GM19328 (cell line): Measurements from ENCODE around the gene IKZF4.
"Not testable (repeated sequence)": the region's sequence is repeated elsewhere in the genome, so short reads cannot be mapped to it uniquely, and the experiment has no call there.

Source experiments
- ATAC-seq: cut with Tn5 transposase; IDR thresholded peaks from one replicate; pipeline ENCODE4 v1.9.1; 2021; ENCODE audit warnings: mild to moderate bottlenecking, moderate library complexity; ENCODE audit not compliant: unreplicated experiment

The IKZF4 gene

DNA sequence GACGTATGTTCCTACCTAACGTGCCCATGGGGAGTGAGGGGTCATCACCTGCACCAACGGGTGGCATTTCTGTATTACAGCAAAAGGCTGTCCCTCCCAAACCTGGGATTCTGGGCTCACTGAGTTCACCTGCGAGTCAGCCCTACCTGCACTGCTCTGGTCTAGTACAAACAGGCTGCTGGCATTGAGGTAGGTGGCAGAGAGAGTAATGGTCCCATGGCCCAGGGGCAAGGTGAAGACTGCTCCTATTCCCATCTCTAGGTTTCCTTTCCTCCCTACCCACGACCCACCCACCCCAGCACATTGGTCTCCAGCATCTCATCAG lies 23.3 kb upstream of the IKZF4 start:
- ATAC-seq = no peak

DNA sequence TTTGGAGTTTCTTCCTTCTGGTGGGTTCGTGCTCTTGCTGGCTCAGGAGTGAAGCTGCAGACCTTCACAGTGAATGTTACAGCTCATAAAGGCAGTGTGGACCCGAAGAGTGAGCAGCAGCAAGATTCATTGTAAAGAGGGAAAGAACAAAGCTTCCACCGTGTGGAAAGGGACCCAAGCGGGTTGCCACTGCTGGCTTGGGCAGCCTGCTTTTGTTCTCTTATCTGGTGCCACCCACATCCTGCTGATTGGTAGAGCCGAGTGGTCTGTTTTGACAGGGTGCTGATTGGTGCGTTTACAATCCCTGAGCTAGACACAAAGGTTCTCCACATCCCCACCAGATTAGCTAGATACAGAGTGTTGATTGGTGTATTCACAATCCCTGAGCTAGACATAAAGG lies 21.3 kb upstream of the IKZF4 start:
- ATAC-seq = not testable (repeated sequence)

DNA sequence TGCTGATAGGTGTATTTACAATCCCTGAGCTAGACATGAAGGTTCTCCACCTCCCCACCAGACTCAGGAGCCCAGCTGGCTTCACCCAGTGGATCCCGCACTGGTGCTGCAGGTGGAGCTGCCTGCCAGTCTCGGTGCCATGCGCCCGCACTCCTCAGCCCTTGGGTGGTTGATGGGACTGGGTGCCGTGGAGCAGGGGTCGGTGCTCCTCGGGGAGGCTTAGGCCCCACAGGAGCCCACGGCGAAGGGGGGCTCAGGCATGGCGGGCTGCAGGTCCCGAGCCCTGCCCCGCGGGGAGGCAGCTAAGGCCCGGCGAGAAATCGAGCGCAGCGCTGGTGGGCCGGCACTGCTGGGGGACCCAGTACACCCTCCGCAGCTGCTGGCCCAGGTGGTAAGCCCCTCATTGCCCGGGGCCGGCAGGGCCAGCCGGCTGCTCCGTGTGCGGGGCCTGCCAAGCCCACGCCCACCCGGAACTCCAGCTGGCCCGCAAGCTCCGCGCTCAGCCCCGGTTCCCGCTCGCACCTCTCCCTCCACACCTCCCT lies 20.8 kb upstream of the IKZF4 start:
- not testable (repeated sequence) for ATAC-seq

DNA sequence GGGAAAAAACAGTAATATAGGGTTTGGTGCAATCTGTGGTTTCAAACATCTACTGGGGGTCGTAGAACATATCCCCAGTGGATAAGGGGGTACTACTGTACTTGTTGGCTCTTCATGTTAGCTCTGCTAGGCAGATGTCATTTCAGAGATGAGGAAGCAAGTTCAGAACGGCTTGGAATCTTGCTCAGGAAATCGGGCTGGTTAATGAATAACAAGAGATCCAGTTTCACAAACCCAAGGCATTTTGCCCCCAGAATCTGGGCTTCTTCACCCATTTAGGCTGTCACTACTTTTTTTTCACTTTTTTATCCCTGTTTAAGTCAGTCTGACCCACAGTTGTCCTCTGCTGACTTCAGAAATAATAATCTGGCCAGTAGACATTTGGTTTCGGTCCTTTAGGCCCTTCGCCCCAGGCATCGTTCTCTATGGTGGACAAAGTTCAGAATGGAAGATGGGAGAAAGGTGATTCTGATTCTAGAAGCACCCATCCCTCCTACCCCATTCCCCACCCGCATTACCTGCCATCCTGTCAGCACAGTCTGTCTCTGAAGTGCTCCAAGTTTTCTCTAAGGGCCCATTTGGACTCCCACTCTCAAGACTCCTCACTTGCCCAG lies 19.2 kb upstream of the IKZF4 start:
- no peak for ATAC-seq

DNA sequence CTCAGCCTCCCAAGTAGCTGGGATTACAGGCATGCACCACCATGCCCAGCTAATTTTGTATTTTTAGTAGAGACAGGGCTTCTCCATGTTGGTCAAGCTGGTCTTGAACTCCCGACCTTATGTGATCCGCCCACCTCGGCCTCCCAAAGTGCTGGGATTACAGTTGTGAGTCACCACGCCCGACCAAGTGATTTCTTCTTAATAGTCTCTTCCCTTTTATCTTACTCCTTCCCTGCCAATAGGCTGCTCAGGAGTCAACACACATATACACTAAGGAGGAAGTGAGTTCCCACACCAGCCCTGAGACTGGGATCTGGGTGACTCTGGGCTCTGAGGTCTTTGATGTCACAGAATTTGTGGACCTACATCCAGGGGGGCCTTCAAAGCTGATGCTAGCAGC lies 17.5 kb upstream of the IKZF4 start:
- not testable (repeated sequence) for ATAC-seq

DNA sequence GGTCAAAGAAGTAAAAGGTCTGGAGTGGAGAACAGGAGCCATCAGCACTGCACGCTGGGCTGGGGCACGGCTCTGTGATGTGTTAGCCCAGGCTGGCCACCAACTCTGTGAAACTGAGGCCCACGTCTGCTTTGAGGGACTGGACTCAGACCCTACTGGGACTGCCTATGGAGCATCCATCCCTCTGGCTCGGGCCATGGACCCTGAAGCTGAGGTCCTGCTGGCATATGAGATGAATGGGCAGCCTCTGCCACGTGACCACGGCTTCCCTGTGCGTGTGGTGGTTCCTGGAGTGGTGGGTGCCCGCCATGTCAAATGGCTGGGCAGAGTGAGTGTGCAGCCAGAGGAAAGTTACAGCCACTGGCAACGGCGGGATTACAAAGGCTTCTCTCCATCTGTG lies 16.6 kb upstream of the IKZF4 start:
- ATAC-seq = no peak

DNA sequence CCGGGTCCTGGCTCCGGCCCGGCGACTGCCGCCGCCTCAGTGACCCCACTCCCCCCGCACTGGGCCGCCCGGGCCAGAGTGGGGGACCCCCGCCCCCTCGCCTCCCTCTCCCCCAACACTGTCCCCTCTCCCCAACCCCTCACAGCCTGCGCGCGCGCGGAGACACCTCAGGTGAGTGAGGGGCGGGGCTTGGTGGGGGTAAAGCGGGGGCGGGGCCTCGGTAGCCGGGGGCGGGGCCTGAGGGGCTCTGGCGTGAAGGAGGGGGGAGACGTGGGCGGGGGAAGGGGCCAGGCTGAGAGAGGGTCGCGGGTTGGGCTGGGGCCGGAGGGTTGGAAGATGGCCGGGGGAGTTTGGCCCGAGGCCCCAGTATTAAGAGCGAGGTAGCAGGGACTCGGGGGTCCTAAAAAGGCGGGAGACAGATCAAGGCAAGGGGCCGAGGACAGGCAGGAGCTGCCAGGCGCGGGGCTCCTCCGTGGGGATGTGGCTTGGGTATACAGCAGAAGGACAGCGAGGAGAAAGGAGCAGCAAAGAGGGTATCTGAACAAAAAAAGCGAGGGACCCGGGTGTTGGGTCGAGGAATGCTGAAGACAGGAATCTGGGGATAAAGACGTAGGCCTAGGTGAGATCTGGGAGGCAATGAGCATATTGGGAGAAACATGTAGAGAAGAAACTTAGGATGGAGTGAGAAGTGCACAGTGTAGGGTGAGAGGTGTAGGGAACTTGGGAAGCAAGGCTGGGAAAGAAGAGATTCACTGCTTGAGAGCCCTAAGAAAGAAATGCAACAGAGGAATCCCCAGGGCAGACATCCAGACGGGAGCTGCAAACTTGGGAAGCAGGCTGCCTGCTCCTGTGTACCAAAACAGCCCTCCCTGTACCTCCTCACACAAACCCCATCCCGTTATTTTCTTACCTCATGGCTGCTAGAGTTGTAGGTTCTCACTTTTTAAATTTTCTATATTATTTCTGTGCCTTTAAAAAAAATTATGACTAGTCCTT lies 13.0 kb upstream of the IKZF4 start:
- ATAC-seq = no peak

DNA sequence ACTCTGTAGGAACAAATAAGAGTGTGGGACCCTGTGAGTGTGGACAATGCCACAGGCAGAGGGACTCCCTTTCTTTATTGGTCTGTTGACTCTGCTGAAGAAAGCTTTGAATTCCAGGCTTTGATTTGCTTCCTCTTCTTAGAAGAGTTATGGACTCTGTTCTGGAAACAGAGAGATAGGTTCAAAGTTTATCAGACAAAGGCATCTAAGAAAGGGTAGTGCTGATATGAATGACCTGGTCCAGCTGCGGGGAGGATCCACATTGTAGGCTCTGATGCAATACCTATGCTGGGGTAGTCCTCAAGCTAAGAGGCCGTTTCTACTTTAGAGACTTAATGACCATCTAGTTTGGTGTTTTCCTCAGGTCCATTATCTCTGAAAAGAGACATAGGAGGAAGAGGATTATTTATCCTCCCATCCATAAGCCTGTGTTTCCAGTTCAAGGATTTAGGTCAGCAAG lies 10.7 kb upstream of the IKZF4 start:
- ATAC-seq = no peak

DNA sequence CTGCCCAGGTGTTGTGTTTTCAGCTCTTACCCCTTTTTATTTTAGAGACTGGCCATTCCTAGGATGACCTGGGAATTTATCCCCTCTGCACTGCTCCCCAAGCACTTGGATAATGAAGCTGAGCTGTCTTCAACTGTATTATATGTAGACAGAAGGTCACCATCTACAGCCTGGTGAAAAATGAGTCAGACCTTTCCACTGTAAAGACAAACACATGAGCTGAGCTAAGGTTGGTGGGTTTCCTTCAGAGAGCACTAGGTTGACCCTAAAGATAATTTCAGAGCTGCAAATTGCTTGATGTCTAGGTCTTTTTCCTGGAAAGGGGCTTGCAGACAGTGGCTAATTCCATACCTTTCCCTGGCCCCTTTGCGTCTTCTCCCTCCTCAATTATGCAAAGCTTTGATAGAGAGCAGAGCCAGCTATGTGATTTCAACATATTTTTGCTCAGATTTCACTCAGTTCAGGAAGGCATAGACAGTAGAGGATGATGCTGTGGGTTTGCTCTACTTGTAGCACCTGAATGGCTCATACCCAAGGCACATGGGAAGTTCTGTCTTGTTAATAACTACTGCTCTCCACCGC lies 9.2 kb upstream of the IKZF4 start:
- no peak for ATAC-seq

DNA sequence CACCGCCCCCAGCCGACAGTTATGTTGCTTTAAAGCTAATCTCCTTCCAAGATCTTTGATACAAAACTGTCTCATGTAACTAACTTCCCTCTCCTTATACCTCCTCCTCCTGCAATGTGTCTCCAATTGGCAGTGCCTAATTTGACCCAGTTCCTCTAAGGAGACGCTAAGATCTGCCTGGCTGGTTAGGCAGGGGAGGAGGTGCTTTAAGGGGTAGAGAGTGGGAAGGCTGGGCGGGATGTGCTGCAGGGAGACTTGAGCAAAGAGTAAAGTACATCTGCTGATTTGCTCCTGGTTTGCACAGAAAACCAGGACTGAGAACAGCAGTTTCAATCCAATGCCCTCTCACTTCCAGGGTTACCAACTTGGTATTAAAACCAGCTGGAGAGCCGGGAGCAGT lies 7.4 kb upstream of the IKZF4 start:
- no peak for ATAC-seq

DNA sequence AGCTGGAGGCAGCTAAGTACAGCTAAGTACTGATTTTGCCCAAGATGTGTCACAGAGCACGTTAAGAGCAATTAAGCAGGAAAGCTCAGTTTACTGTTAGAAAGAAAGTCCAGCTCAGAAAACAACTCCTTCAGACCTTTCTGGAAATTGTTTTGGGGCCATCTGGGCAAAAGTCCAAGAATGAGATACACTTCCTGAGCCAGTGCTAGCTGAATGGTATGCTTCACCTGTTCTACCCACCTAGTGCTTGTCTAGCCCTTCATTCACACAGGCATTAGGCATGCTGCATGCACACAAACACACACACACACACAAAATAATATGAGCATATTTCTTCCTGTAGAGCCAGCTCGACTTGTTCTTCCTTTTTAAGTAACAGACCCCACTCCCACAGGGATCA lies 6.6 kb upstream of the IKZF4 start:
- no peak for ATAC-seq

DNA sequence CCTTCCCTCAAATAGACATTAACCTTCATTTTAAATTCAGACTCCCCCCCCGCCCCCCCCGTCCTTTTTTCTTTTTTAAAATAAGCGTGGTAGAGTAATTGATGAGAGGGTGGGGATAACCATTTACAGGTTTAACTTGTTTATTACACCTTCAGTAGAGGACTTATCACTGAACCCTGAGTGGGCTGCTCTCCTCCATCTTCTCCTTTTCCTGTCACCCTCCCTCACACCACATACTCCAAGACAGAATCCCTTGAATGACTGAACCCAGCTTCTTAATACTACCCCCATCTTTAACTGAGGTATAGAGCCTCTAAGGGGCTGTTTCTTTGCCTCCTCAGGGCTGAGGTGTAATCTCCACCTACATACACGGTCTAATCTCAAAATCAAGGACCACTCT lies 3.7 kb upstream of the IKZF4 start:
- no peak for ATAC-seq

DNA sequence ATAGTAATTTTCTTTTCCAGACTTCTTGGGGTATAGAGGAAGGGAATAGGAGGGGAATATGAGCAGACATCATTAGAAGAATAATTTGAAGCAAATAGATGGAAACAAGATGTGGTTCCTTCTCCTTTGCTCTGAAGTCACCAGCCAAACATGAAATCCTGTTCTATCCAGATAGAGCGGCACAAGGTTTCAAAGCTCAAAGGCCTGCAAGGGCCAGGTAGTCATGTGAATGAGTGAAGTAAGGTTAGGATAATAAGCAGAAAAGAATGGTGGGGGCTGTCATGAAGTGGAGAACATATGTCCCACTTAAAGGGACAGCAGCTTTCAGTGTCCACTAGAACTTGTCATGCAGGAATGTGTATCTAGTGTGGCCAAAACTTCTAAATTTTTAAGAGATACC lies 2.5 kb upstream of the IKZF4 start:
- no peak for ATAC-seq

DNA sequence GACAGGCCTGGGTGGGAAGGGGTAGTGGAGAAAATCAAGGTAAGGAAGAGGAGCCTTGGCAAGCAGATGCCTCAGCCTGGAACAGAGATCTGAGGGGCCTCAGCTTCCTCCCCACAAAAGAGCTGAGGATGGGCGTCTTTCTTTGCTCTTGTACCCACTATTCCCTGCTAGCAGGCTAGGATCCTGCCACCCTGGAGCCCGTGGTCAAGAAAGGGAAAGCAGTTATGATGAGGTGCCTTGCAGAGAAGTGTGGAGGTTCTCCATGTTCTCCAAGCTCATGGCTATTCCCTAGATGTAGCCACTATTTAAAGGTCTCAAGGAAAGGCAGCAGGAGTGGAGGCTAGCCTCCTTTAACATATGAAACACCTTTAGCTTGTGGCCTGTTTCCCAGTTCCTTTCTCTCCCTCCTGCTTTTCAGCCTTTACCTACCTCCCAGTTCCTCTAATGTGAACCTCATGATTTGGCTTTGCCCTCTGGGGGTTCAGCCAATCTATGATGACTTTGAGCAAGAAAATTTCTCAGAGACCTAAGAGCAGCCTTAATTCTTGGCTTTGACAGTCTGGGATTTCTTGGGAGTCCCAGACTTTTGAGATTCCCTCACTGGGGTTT lies 1.1 kb downstream of the IKZF4 start:
- ATAC-seq = no peak

DNA sequence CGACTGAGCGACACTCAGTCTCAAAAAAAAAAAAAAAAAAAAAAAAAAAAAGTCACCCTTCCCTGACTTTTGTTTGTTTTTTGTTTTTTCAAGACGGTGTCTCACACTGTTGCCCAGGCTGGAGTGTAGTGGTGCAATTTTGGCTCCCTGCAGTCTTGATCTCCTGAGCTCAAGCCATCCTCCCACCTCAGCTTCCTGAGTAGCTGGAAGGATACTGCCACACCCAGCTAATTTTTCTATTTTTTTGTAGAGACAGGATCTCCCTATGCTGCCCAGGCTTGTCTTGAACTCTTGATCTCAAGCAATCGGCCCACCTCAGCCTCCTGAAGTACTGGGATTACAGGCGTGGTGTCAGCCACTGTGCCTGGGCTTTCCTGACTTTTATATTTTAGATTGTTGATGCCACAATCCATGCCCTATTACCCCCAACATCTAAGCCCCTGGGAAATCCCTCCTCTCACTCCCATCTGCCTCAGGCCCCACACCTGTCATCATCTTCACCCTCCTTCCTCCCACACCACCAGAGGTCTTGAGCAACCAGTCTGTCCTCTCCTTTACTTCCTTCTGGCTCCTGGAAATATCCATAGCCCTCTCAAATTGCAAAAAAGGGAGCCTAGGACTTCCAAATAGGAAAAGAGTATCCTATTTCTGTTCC lies 7.8 kb downstream of the IKZF4 start:
- ATAC-seq = no peak

DNA sequence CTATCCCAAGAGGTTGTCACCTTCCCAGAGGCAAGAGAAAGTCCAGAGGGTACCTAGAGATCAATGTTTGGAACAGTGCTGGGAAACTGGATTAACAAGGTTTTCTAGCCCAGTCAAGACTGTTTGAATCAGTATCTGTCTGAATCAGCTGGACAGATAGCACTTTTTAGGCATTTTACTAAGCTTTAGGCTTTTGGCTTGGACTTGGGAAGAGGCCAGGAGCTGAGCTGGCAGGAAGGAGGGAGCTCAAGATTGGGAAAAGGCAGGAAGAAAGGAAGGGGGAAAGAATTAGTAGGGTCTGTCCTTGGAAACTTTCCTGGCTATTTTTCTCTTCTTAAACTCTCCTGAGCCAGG lies 8.3 kb downstream of the IKZF4 start:
- ATAC-seq = no peak

DNA sequence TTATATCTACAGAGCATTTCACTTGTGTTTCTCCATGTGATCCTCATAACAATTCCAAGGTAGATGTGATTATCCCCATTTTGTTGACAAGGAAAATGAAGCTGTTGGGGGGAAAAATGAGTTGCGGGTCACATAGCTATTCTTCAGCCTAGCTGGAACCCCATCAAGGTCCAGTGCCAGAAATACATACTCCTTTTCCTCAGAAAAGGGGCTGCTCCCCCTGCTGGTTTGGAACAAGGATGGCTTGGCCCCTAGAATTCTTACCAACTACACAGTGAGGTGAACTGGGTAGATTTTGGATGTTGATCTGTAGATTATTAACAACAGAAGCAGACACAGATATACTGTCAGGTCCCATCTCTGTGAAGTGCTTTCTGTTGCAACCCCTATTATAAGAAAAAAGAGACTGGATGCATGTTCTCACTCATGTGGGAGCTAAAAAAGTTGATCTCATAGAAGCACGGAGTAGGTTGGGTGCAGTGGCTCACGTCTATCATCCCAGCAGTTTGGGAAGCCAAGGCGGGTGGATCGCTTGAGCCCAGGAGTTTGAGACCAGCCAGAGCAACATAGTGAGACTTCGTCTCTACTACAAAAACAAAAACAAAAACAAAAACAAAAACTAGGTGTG lies 8.9 kb downstream of the IKZF4 start:
- no peak for ATAC-seq

DNA sequence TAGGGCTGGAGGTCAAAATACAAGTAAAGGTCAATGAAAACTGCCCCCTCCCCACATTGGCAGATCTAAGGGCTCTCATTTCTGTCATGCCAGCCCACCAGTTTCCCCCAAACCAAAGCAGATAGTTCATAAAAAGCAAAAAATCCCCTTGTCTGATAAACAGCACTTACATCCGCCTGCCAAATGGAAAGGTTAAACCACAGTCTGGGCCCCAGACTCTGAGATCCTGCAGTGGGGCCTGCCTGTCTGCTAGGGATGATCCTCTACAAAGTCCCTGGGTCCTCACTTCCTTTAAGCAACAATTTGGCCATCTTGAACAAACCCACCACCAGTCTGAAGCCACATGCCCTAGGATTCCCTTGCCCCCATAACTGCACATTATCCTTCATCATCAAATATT lies 11.1 kb downstream of the IKZF4 start:
- ATAC-seq = no peak

DNA sequence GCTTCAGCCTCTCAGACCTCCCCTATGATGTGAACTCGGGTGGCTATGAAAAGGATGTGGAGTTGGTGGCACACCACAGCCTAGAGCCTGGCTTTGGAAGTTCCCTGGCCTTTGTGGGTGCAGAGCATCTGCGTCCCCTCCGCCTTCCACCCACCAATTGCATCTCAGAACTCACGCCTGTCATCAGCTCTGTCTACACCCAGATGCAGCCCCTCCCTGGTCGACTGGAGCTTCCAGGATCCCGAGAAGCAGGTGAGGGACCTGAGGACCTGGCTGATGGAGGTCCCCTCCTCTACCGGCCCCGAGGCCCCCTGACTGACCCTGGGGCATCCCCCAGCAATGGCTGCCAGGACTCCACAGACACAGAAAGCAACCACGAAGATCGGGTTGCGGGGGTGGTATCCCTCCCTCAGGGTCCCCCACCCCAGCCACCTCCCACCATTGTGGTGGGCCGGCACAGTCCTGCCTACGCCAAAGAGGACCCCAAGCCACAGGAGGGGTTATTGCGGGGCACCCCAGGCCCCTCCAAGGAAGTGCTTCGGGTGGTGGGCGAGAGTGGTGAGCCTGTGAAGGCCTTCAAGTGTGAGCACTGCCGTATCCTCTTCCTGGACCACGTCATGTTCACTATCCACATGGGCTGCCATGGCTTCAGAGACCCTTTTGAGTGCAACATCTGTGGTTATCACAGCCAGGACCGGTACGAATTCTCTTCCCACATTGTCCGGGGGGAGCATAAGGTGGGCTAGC lies 13.9 kb downstream of the IKZF4 start:
- no peak for ATAC-seq

DNA sequence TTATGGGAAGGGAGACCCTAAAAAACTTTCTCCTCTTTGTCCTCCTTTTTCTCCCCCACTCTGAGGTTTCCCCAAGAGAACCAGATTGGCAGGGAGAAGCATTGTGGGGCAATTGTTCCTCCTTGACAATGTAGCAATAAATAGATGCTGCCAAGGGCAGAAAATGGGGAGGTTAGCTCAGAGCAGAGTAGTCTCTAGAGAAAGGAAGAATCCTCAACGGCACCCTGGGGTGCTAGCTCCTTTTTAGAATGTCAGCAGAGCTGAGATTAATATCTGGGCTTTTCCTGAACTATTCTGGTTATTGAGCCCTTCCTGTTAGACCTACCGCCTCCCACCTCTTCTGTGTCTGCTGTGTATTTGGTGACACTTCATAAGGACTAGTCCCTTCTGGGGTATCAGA lies 16.3 kb downstream of the IKZF4 start:
- no peak for ATAC-seq
